ENCODE data around the gene GPATCH2.

Gene GPATCH2

DNA sequence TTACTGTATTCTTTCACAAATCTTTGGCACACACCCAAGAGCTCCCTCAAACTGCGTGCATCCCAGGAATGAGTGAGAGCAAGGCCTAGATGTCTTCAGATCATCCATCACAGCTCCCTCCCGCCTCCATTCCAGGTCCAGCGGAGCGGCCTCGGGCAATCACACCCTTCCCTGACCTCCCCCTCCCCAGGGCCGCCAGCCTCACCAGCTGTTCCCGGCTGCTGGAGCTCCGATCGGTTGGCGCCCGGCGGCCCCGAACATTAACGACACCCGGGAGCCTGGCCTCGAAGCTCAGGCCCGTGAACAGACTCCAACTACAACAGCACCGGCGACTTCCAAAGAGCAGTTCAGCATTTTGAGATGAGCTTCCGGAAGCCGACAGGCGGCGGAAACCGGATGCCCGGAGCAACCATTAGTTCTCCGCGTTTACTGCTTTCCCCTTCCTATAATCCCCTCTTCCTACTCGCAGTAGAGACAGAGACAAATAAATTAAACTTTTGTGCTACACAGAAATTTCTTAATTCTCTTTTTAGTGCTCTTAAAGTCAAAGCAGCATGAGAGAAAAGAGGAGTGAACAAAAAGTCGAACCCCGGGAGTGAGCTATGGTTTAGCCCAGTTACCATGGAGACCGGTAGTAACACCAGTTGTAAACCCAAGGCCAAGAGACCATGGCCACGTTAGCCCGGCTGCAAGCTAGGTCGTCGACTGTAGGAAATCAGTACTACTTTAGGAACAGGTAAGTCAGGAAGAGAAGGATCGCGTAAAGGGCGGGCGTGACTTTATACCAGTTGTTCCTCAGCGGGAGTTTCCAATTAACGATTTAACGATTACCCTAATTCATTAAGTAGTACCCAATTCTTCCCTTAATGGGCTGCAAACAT is at the start of gene GPATCH2, which contains the start of gene SPATA17:
Gene GPATCH2 (minus strand): TSS at position 380 of the 881 bp plus-strand sequence. CDS start 119 bp downstream, at position 261.
Gene SPATA17 (plus strand): TSS at position 634 of the 881 bp plus-strand sequence. CDS start 35 bp downstream, at position 669.
- DNase-seq (ENCODE audit: low read depth) = peak; percentile 91
- H3K4me3 ChIP-seq (ENCODE audit: low read depth, low read length) = peak within 1 kb of the TSS; percentile 85
- TF ChIP-seq, protein P1, sequence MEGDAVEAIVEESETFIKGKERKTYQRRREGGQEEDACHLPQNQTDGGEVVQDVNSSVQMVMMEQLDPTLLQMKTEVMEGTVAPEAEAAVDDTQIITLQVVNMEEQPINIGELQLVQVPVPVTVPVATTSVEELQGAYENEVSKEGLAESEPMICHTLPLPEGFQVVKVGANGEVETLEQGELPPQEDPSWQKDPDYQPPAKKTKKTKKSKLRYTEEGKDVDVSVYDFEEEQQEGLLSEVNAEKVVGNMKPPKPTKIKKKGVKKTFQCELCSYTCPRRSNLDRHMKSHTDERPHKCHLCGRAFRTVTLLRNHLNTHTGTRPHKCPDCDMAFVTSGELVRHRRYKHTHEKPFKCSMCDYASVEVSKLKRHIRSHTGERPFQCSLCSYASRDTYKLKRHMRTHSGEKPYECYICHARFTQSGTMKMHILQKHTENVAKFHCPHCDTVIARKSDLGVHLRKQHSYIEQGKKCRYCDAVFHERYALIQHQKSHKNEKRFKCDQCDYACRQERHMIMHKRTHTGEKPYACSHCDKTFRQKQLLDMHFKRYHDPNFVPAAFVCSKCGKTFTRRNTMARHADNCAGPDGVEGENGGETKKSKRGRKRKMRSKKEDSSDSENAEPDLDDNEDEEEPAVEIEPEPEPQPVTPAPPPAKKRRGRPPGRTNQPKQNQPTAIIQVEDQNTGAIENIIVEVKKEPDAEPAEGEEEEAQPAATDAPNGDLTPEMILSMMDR (IDR thresholded peaks at IDR 0.05; ENCODE audit: insufficient read depth, low read depth, low read length, missing control alignments) = peak; percentile 11

DNA sequence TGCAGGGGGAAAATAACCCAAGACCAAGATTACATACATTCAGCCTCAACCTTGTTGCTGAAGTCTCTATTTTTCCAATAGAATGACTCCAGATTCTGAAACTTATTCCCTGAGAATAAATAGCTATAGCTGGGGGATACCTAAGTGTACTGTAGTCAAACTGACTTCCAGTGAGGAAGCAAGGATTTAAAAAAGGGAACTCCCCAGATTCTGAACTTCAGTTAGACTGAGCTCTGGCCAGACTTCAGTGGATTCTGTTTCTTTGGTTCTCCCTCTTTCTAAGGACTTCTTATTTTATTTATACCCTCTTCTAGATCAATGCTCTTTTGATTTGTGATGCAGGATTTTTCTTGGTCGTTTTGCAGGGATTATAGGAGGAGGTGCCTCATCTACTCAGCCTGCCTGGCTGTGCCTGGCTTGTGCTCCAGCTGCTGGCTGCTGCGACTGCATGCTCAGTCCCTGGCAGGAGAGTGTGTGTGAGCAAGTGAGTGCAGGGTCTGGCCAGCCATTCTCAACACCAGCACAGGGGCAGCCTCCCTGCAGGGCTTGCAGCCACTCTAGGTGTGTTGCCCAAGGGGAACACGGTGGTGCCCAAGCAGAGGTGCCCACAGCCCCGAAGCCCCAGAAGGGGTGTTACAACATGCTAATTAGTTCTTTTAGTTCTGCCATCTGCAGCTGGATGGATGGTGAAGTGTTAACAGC is 43.3 kb upstream of the GPATCH2 start:
- no peak overlapping the region for H3K4me3 ChIP-seq (ENCODE audit: low read depth, low read length)
- TF ChIP-seq, protein P1 (IDR thresholded peaks at IDR 0.05; ENCODE audit: insufficient read depth, low read depth, low read length, missing control alignments) = no peak
- no peak for DNase-seq (ENCODE audit: low read depth)

- TF ChIP-seq, protein P1 (IDR thresholded peaks at IDR 0.05; ENCODE audit: insufficient read depth, low read depth, low read length, missing control alignments) = no peak
- no peak overlapping the region for H3K4me3 ChIP-seq (ENCODE audit: low read depth, low read length)
- DNase-seq (ENCODE audit: low read depth) = no peak
Observed at GRCh38 chr1:217673387-217673786, 42.5 kb upstream of the GPATCH2 start.

DNA sequence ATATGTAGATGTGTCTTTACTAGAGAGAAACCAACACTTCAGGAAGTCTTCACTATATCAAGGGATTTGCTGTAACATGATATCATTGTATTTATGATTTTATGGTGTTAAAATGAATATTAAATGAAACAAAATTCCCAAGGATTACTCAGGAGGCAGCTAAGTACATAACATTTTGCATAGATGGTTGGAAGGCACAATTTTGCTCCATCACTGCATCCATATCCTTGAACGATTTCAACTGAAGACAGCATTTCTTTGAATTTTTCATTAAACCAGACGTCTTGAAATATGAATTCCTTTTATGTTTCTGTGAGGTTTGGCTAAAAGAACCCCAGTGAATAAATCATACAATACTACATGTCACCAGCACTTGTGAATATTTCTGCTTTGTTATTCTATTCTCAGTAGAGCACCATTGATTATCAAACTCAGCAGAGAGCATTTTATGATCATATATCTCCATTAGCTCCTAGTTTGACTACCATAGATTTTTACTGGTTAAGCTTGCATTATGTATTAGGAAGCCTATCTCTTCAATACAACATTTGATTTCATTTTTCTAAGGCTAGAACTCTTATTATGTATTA is 37.6 kb upstream of the GPATCH2 start:
- no peak for DNase-seq (ENCODE audit: low read depth)
- TF ChIP-seq, protein P1 (IDR thresholded peaks at IDR 0.05; ENCODE audit: insufficient read depth, low read depth, low read length, missing control alignments) = no peak
- no peak overlapping the region for H3K4me3 ChIP-seq (ENCODE audit: low read depth, low read length)

- TF ChIP-seq, protein P1 (IDR thresholded peaks at IDR 0.05; ENCODE audit: insufficient read depth, low read depth, low read length, missing control alignments) = no peak
- DNase-seq (ENCODE audit: low read depth) = no peak
- H3K4me3 ChIP-seq (ENCODE audit: low read depth, low read length) = no peak overlapping the region
Observed at GRCh38 chr1:217661407-217661806, 30.5 kb upstream of the GPATCH2 start.

GRCh38 chr1:217660353-217661062 is 29.6 kb upstream of the GPATCH2 start:
- peak; percentile 31 for DNase-seq (ENCODE audit: low read depth)
- TF ChIP-seq, protein P1 (IDR thresholded peaks at IDR 0.05; ENCODE audit: insufficient read depth, low read depth, low read length, missing control alignments) = peak; percentile 46
- H3K4me3 ChIP-seq (ENCODE audit: low read depth, low read length) = no peak overlapping the region

Data from GM12865 (cell line).